IMR-90 (cell line): Measurements from ENCODE around the gene G3BP2. TPM values are rescaled to one million over a fixed set of nuclear protein-coding genes. Genes with fewer than 3 reads are reported as not detected.
"Not testable (repeated sequence)": the region's sequence is repeated elsewhere in the genome, so short reads cannot be mapped to it uniquely, and the experiment has no call there.

Experiments
- ATAC-seq: fragments of 200-7000 bp; cut with Tn5 transposase; 2 replicates; pipeline ENCODE4 v1.9.1; 2020; ENCODE audit warnings: low read depth, mild to moderate bottlenecking, moderate library complexity
- BruUV-seq: library from RNA; stranded (reverse); fragments of 400-500 nt; replicated peaks from 2 replicates; lab custom pipeline; 2021; lab: Mats Ljungman, UMichigan
- CTCF ChIA-PET: fragments of 300-600 bp; formaldehyde crosslinking; extraction: SDS; loops from one replicate; lab custom pipeline; 2021; ENCODE audit warnings: antibody characterized with exemption; lab: Yijun Ruan, JAX
- POLR2A ChIA-PET: fragments of 300-600 bp; sonication (Branson Sonifier 250); formaldehyde crosslinking; loops from one replicate; lab custom pipeline; 2022; ENCODE audit warnings: antibody characterized with exemption; ENCODE audit not compliant: unreplicated experiment; lab: Charles Lee
- DNase-seq: peaks from one replicate; pipeline ENCODE4 v3.0.0; 2013
- H2AFZ ChIP-seq: replicated peaks from 2 replicates; pipeline ENCODE3; 2013; ENCODE audit warnings: low read length, mild to moderate bottlenecking; ENCODE audit not compliant: poor library complexity
- H2AK5ac ChIP-seq: 2 replicates; pipeline ENCODE4 v1.6.1; 2013; ENCODE audit warnings: low read depth, low read length, inconsistent platforms
- H2AK9ac ChIP-seq: replicated peaks from 2 replicates; pipeline ENCODE3; 2013; ENCODE audit warnings: mild to moderate bottlenecking, low read depth, low read length, moderate library complexity; ENCODE audit not compliant: poor library complexity
- H2BK120ac ChIP-seq: 2 replicates; pipeline ENCODE4 v1.6.1; 2013; ENCODE audit warnings: low read depth, low read length, inconsistent platforms
- H2BK15ac ChIP-seq: 3 replicates; pipeline ENCODE4 v1.6.1; 2013; ENCODE audit warnings: low read depth, low read length, inconsistent platforms
- H2BK20ac ChIP-seq: 2 replicates; pipeline ENCODE4 v1.6.1; 2013; ENCODE audit warnings: low read depth, mild to moderate bottlenecking, inconsistent platforms, low read length, moderate library complexity
- H2BK5ac ChIP-seq: 2 replicates; pipeline ENCODE4 v1.6.1; 2013; ENCODE audit warnings: mild to moderate bottlenecking, low read depth, low read length, inconsistent platforms; ENCODE audit not compliant: poor library complexity, severe bottlenecking
- H3K14ac ChIP-seq: replicated peaks from 2 replicates; pipeline ENCODE4 v1.6.1; 2013; ENCODE audit warnings: low read depth, low read length, inconsistent platforms
- H3K18ac ChIP-seq: 2 replicates; pipeline ENCODE4 v1.6.1; 2013; ENCODE audit warnings: low read depth, low read length, control low read depth
- H3K23ac ChIP-seq: 2 replicates; pipeline ENCODE4 v1.6.1; 2013; ENCODE audit warnings: low read depth, low read length, inconsistent platforms
- H3K27ac ChIP-seq: 2 replicates; pipeline ENCODE4 v1.5.1; 2013; ENCODE audit warnings: mild to moderate bottlenecking, control low read depth, low read length; ENCODE audit not compliant: insufficient read depth
- H3K27me3 ChIP-seq: 2 replicates; pipeline ENCODE4 v1.6.1; 2013; ENCODE audit warnings: low read length; ENCODE audit not compliant: control insufficient read depth, insufficient read depth
- H3K36me3 ChIP-seq: 2 replicates; pipeline ENCODE4 v1.6.1; 2013; ENCODE audit warnings: low read length, mixed read lengths; ENCODE audit not compliant: control insufficient read depth, insufficient read depth
- H3K4ac ChIP-seq: 2 replicates; pipeline ENCODE4 v1.6.1; 2013; ENCODE audit warnings: low read depth, low read length, inconsistent platforms
- H3K4me1 ChIP-seq: 2 replicates; pipeline ENCODE4 v1.6.1; 2013; ENCODE audit warnings: low read length, mixed read lengths; ENCODE audit not compliant: control insufficient read depth, insufficient read depth
- H3K4me2 ChIP-seq: 2 replicates; pipeline ENCODE4 v1.6.1; 2013; ENCODE audit warnings: low read depth, mild to moderate bottlenecking, control low read depth, low read length, moderate library complexity
- H3K4me3 ChIP-seq: 2 replicates; pipeline ENCODE4 v1.5.1; 2013; ENCODE audit warnings: low read depth, mild to moderate bottlenecking, control low read depth, low read length, moderate library complexity; ENCODE audit not compliant: insufficient read depth
- H3K56ac ChIP-seq: 2 replicates; pipeline ENCODE4 v1.6.1; 2013; ENCODE audit warnings: low read length, inconsistent platforms; ENCODE audit not compliant: insufficient read depth; ENCODE audit errors: extremely low read depth
- H3K79me1 ChIP-seq, 2 experiments: 2 replicates each; pipeline ENCODE4 v1.6.1; 2013; ENCODE audit warnings: low read length in 2 of 2, inconsistent platforms in 1 of 2, low read depth in 1 of 2
- H3K9ac ChIP-seq: 2 replicates; pipeline ENCODE4 v1.6.1; 2013; ENCODE audit warnings: low read depth, low read length, control low read depth
- H3K9me1 ChIP-seq: 2 replicates; pipeline ENCODE4 v1.6.1; 2013; ENCODE audit warnings: low read length, inconsistent platforms; ENCODE audit not compliant: insufficient read depth
- H3K9me3 ChIP-seq: 2 replicates; pipeline ENCODE4 v1.6.1; 2013; ENCODE audit warnings: low read length; ENCODE audit not compliant: control insufficient read depth, insufficient read depth
- H4K20me1 ChIP-seq: 2 replicates; pipeline ENCODE4 v1.6.1; 2013; ENCODE audit warnings: low read length, inconsistent platforms; ENCODE audit not compliant: insufficient read depth
- H4K5ac ChIP-seq: 2 replicates; pipeline ENCODE4 v1.6.1; 2013; ENCODE audit warnings: mild to moderate bottlenecking, low read depth, low read length, control low read depth
- H4K8ac ChIP-seq, 2 experiments: 2 replicates each; pipeline ENCODE4 v1.6.1; 2013; ENCODE audit warnings: low read depth in 2 of 2, low read length in 2 of 2, control low read depth in 1 of 2, inconsistent platforms in 1 of 2
- H4K91ac ChIP-seq: 2 replicates; pipeline ENCODE4 v1.6.1; 2013; ENCODE audit warnings: low read depth, low read length, inconsistent platforms; ENCODE audit not compliant: insufficient read depth
- BHLHE40 ChIP-seq: fragments of 150-350 bp; IDR thresholded peaks from 2 replicates; pipeline ENCODE4 v1.6.1; 2016; ENCODE audit warnings: mild to moderate bottlenecking, low read depth, low read length
- CTCF ChIP-seq: conservative IDR thresholded peaks from 2 replicates; pipeline ENCODE4 v1.5.1; 2012; ENCODE audit warnings: mild to moderate bottlenecking, low read depth, low read length, improper control_type of control experiment
- FOS ChIP-seq: fragments of 150-350 bp; IDR thresholded peaks from 2 replicates; pipeline ENCODE4 v1.6.1; 2016; ENCODE audit warnings: low read depth, low read length
- MAZ ChIP-seq: IDR thresholded peaks from 2 replicates; pipeline ENCODE4 v1.6.1; 2012; ENCODE audit warnings: low read depth, mild to moderate bottlenecking, low read length, improper control_type of control experiment, moderate library complexity, borderline replicate concordance
- NFE2L2 ChIP-seq: fragments of 150-350 bp; IDR thresholded peaks from 2 replicates; pipeline ENCODE4 v1.6.1; 2016; ENCODE audit warnings: low read depth, mild to moderate bottlenecking, low read length
- POLR2A ChIP-seq: IDR thresholded peaks from 2 replicates; pipeline ENCODE4 v1.6.1; 2012; ENCODE audit warnings: mild to moderate bottlenecking, low read depth, low read length
- RCOR1 ChIP-seq: IDR thresholded peaks from 2 replicates; pipeline ENCODE4 v1.6.1; 2012; ENCODE audit warnings: mild to moderate bottlenecking, low read length, improper control_type of control experiment; ENCODE audit not compliant: insufficient replicate concordance
- WGBS, 2 experiments: methylation state at CpG; one replicate each; pipeline versions ENCODE4 v1.1.5 to v1.1.7; 2013; ENCODE audit warnings: missing lambda C conversion rate in 2 of 2; ENCODE audit not compliant: insufficient read length in 1 of 2; ENCODE audit errors: extremely low coverage in 2 of 2; 5-methylcytosine and 5-hydroxymethylcytosine counted together
- dilution Hi-C: fragments of 300-500 bp; cut with HindIII; formaldehyde crosslinking; loops from one replicate; pipeline ENCODE4 v1.14.3; 2018; ENCODE audit warnings: low sequenced_read_pairs; ENCODE audit not compliant: unreplicated experiment
- in situ Hi-C: fragments of 300-500 bp; cut with MboI; formaldehyde crosslinking; loops from 3 replicates; pipeline ENCODE4 v1.14.3; 2019; ENCODE audit warnings: low sequenced_read_pairs, inconsistent platforms, mixed read lengths
- intact Hi-C: fragments of 100-400 bp; cut with micrococcal nuclease; formaldehyde crosslinking; loops from 2 replicates; pipeline ENCODE4 v1.10.0; 2022
- polyA plus RNA-seq, 3 experiments: library from polyadenylated mRNA; depleted of rRNA; stranded (reverse); fragments of >200 nt; gene quantifications; 2 replicates each; pipeline ENCODE4 v1.2.3, GENCODE V29; 2012; ENCODE audit warnings: low replicate concordance in 1 of 3
- total RNA-seq: library from RNA; depleted of rRNA; stranded (reverse); fragments of >200 nt; gene quantifications from 2 replicates; pipeline ENCODE4 v1.2.3, GENCODE V29; 2012

G3BP2 gene
- total and polyA plus RNA-seq, 2 of the 4 experiments (the other 2 are of a cell fraction) = 80.5 to 183 TPM

GRCh38 chr4:75668596-75668995, 4.6 kb downstream of the G3BP2 start:
- Histone ChIP-seq H2AK9ac (no peak overlapping the region), H3K79me1 (peaks cover 0 to 61% of the 10 kb centered on the region in 2 experiments; a peak in 2 of 4 replicates), H2BK15ac (no peak overlapping the region), H3K18ac (no peak overlapping the region), H3K27me3 (no peaks in the 10 kb centered on the region), H4K8ac (no peak overlapping the region), H3K4me3 (no peak overlapping the region), H2BK120ac (no peak overlapping the region), H3K4me1 (peaks cover 5% of the 10 kb centered on the region), H2AFZ (no peak overlapping the region), H3K4ac (no peak overlapping the region), H4K20me1 (peaks cover 82% of the 10 kb centered on the region), H3K9ac (no peak overlapping the region), H4K5ac (no peak overlapping the region), H4K91ac (no peak overlapping the region), H2BK20ac (no peak overlapping the region), H3K14ac (no peak overlapping the region), H3K36me3 (no peaks in the 10 kb centered on the region), H2BK5ac (no peak overlapping the region), H3K4me2 (no peak overlapping the region), H3K27ac (no peak overlapping the region), H3K56ac (no peak overlapping the region), H2AK5ac (no peak overlapping the region), H3K9me3 (no peaks in the 10 kb centered on the region), H3K23ac (no peak overlapping the region), H3K9me1 (peaks cover 5% of the 10 kb centered on the region; the same call in 1 of the 2 replicates)
- in situ Hi-C loops (no loop called here), dilution Hi-C loops (no loop called here), intact Hi-C loops (no loop called here)
- ChIA-PET CTCF (interaction anchor here (0.6 to 0.9 kb wide), 2 partner anchors 56 to 1171 kb away, joined by 3 to 4 read pairs; partner anchors contain the start of gene USO1), POLR2A (interaction anchor here (0.5 kb wide), 1 partner anchor 49 kb away, joined by 4 read pairs; no protein-coding TSS in a partner anchor)
- DNase-seq = no peak
- TF ChIP-seq CTCF (no peak), POLR2A (no peak), BHLHE40 (no peak), MAZ (no peak), RCOR1 (no peak), FOS (no peak), NFE2L2 (no peak)
- no peak for ATAC-seq
- BruUV-seq = no TSS peak

DNA sequence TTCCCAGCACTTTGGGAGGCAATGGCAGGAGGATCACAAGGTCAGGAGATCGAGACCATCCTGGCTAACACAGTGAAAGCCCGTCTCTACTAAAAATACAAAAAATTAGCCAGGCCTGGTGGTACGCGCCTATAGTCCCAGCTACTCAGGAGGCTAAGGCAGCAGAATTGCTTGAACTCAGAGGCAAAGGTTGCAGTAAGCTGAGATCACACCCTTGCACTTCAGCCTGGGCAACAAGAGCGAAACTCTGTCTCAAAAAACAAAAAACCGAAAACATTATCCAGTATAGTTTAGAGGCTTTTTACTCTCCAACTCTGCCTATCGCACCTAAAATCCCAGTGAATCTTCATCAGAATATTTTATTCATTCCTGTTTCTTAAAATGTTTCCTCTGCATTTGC, 5.6 kb downstream of the G3BP2 start:
- dilution Hi-C loops, BruUV-seq, H3K4me2 ChIP-seq, H3K56ac ChIP-seq, H3K9me1 ChIP-seq, H4K5ac ChIP-seq, H3K14ac ChIP-seq, H2AK9ac ChIP-seq, H2AFZ ChIP-seq, H3K36me3 ChIP-seq, in situ Hi-C loops, H3K27ac ChIP-seq, H3K9ac ChIP-seq, H3K27me3 ChIP-seq, intact Hi-C loops, H3K9me3 ChIP-seq, H3K4me3 ChIP-seq, H3K23ac ChIP-seq, H2BK15ac ChIP-seq, H4K91ac ChIP-seq, H2AK5ac ChIP-seq, DNase-seq, H2BK120ac ChIP-seq, H2BK20ac ChIP-seq, ATAC-seq, H3K18ac ChIP-seq, POLR2A ChIA-PET, H2BK5ac ChIP-seq, H4K8ac ChIP-seq, H3K4ac ChIP-seq, H3K4me1 ChIP-seq: not testable (repeated sequence)
- H4K20me1 ChIP-seq = peaks cover 91% of the 10 kb centered on the region
- H3K79me1 ChIP-seq = peaks cover 5 to 65% of the 10 kb centered on the region in 2 experiments
- CTCF ChIA-PET = interaction anchor here (1.2 kb wide), 1 partner anchor 13 kb away, joined by 3 read pairs; no protein-coding TSS in a partner anchor
- WGBS, 2 experiments = 90% methylated on average over 2 of the region's 7 CpGs; no CpG with 5 or more reads in 1 of the 2 experiments
